Measurements from ENCODE around the gene TPD52L1.

The TPD52L1 gene

GRCh38 chr6:125210667-125211066, 57.1 kb downstream of the TPD52L1 start:
- TF ChIP-seq CTCF (IDR thresholded peaks at IDR 0.05; ENCODE audit: low read depth, low read length, missing control alignments), result no peak
- DNase-seq (ENCODE audit: low read depth), result no peak
- H3K4me3 ChIP-seq (ENCODE audit: low read depth, low read length), result no peak overlapping the region

GRCh38 chr6:125211352-125211751, 57.8 kb downstream of the TPD52L1 start:
- no peak for DNase-seq (ENCODE audit: low read depth)
- H3K4me3 ChIP-seq (ENCODE audit: low read depth, low read length), result no peak overlapping the region
- TF ChIP-seq CTCF (IDR thresholded peaks at IDR 0.05; ENCODE audit: low read depth, low read length, missing control alignments), result no peak

- TF ChIP-seq CTCF (IDR thresholded peaks at IDR 0.05; ENCODE audit: low read depth, low read length, missing control alignments), result no peak
- DNase-seq (ENCODE audit: low read depth), result no peak
- no peak overlapping the region for H3K4me3 ChIP-seq (ENCODE audit: low read depth, low read length)
These were observed 58.8 kb downstream of the TPD52L1 start for GRCh38 chr6:125212377-125212776.

- no peak for DNase-seq (ENCODE audit: low read depth)
- no peak for TF ChIP-seq CTCF (IDR thresholded peaks at IDR 0.05; ENCODE audit: low read depth, low read length, missing control alignments)
These were observed 60.4 kb downstream of the TPD52L1 start for GRCh38 chr6:125213939-125214338.

GRCh38 chr6:125215252-125215819, 61.8 kb downstream of the TPD52L1 start:
- no peak for DNase-seq (ENCODE audit: low read depth)
- TF ChIP-seq CTCF (IDR thresholded peaks at IDR 0.05; ENCODE audit: low read depth, low read length, missing control alignments), result no peak
- H3K4me3 ChIP-seq (ENCODE audit: low read depth, low read length), result no peak overlapping the region

More at GRCh38 chr6:125213939-125214338, 60.4 kb downstream of the TPD52L1 start:
- no peak overlapping the region for H3K4me3 ChIP-seq (ENCODE audit: low read depth, low read length)

- no peak for DNase-seq (ENCODE audit: low read depth)
- no peak overlapping the region for H3K4me3 ChIP-seq (ENCODE audit: low read depth, low read length)
- TF ChIP-seq CTCF (IDR thresholded peaks at IDR 0.05; ENCODE audit: low read depth, low read length, missing control alignments), result no peak
These were observed 62.4 kb downstream of the TPD52L1 start for GRCh38 chr6:125216015-125216414.

GRCh38 chr6:125217369-125217768, 63.8 kb downstream of the TPD52L1 start:
- H3K4me3 ChIP-seq (ENCODE audit: low read depth, low read length), result no peak overlapping the region
- no peak for DNase-seq (ENCODE audit: low read depth)
- no peak for TF ChIP-seq CTCF (IDR thresholded peaks at IDR 0.05; ENCODE audit: low read depth, low read length, missing control alignments)

Measured in GM12864 (cell line).